Fibroblast of upper back skin (primary cell): ENCODE data around the gene SELENOI.
"Not testable (repeated sequence)": the region's sequence is repeated elsewhere in the genome, so short reads cannot be mapped to it uniquely, and the experiment has no call there.

Experiments
- DNase-seq: peaks from one replicate; pipeline ENCODE4 v3.0.0-alpha.2; 2013

The SELENOI gene

GRCh38 chr2:26359886-26360473 lies 14.0 kb downstream of the SELENOI start:
- no peak for DNase-seq

GRCh38 chr2:26363323-26363722 lies 17.4 kb downstream of the SELENOI start:
- DNase-seq = peak; percentile 27

- no peak for DNase-seq
These were observed 18.0 kb downstream of the SELENOI start for GRCh38 chr2:26363958-26364357.

- DNase-seq = no peak
These were observed 18.7 kb downstream of the SELENOI start for GRCh38 chr2:26364669-26365068.

GRCh38 chr2:26366957-26367356 lies 21.0 kb downstream of the SELENOI start:
- DNase-seq = no peak

GRCh38 chr2:26369664-26370063 lies 23.7 kb downstream of the SELENOI start:
- DNase-seq = not testable (repeated sequence)

GRCh38 chr2:26370909-26371308 lies 25.0 kb downstream of the SELENOI start:
- not testable (repeated sequence) for DNase-seq

- DNase-seq = no peak
These were observed 30.9 kb downstream of the SELENOI start for GRCh38 chr2:26376799-26377198.

GRCh38 chr2:26380281-26380680 lies 34.3 kb downstream of the SELENOI start:
- DNase-seq = no peak

GRCh38 chr2:26382564-26382963 lies 36.6 kb downstream of the SELENOI start:
- DNase-seq = no peak

- no peak for DNase-seq
These were observed 38.2 kb downstream of the SELENOI start for GRCh38 chr2:26384183-26384582.

- DNase-seq = no peak
These were observed 38.7 kb downstream of the SELENOI start for GRCh38 chr2:26384597-26384996.

GRCh38 chr2:26387189-26387588 lies 41.2 kb downstream of the SELENOI start:
- DNase-seq = no peak

GRCh38 chr2:26394694-26395093 lies 48.8 kb downstream of the SELENOI start:
- no peak for DNase-seq

GRCh38 chr2:26395394-26395793 lies 49.5 kb downstream of the SELENOI start:
- no peak for DNase-seq

- DNase-seq = no peak
These were observed 50.9 kb downstream of the SELENOI start for GRCh38 chr2:26396734-26397298.

- DNase-seq = no peak
These were observed 53.9 kb downstream of the SELENOI start for GRCh38 chr2:26399771-26400376.

- no peak for DNase-seq
These were observed 54.8 kb downstream of the SELENOI start for GRCh38 chr2:26400723-26401122.

- peak; percentile 77 for DNase-seq
These were observed 56.0 kb downstream of the SELENOI start, which contains the start of gene DRC1 for GRCh38 chr2:26401739-26402541. TSS of gene DRC1 (plus strand) at chr2:26401920. CDS start at chr2:26401990, 70 bp downstream.

GRCh38 chr2:26407526-26407925 lies 61.6 kb downstream of the SELENOI start:
- no peak for DNase-seq

GRCh38 chr2:26409785-26410184 lies 63.8 kb downstream of the SELENOI start:
- no peak for DNase-seq

- DNase-seq = no peak
These were observed 64.9 kb downstream of the SELENOI start for GRCh38 chr2:26410764-26411243.

GRCh38 chr2:26411419-26411818 lies 65.5 kb downstream of the SELENOI start:
- DNase-seq = no peak
